Measurements from ENCODE around the gene IRAK2.

Gene IRAK2

GRCh38 chr3:10205451-10206165, 40.9 kb downstream of the IRAK2 start:
- no peaks in the 10 kb centered on the region for H3K36me3 ChIP-seq (ENCODE audit: control insufficient read depth, insufficient read depth, low read length)
- WGBS, 2 experiments (ENCODE audit: insufficient coverage in 2 of 2), result 93 to 100% methylated on average over 6 to 7 of the region's 7 CpGs
- no peak overlapping the region for H3K4me3 ChIP-seq (ENCODE audit: extremely low read depth, insufficient read depth, low read length, poor library complexity, severe bottlenecking)
- H3K4me1 ChIP-seq (ENCODE audit: control insufficient read depth, insufficient read depth, low read length, poor library complexity, severe bottlenecking), result peaks cover 16% of the 10 kb centered on the region
- no peaks in the 10 kb centered on the region for H3K9me3 ChIP-seq (ENCODE audit: control insufficient read depth, low read length)
- no peak overlapping the region for H3K27ac ChIP-seq (ENCODE audit: low read depth, low read length, severe bottlenecking)

- no peak overlapping the region for H3K27ac ChIP-seq (ENCODE audit: low read depth, low read length, severe bottlenecking)
- WGBS, 2 experiments (ENCODE audit: insufficient coverage in 2 of 2), result 78 to 98% methylated on average over 4 to 5 of the region's 5 CpGs
- H3K4me1 ChIP-seq (ENCODE audit: control insufficient read depth, insufficient read depth, low read length, poor library complexity, severe bottlenecking), result peaks cover 16% of the 10 kb centered on the region
- no peak overlapping the region for H3K4me3 ChIP-seq (ENCODE audit: extremely low read depth, insufficient read depth, low read length, poor library complexity, severe bottlenecking)
- H3K9me3 ChIP-seq (ENCODE audit: control insufficient read depth, low read length), result no peaks in the 10 kb centered on the region
- H3K36me3 ChIP-seq (ENCODE audit: control insufficient read depth, insufficient read depth, low read length), result no peaks in the 10 kb centered on the region
Observed at GRCh38 chr3:10206166-10206511, 41.4 kb downstream of the IRAK2 start.

GRCh38 chr3:10213156-10213792, 48.6 kb downstream of the IRAK2 start:
- 91 to 92% methylated on average over 9 of the region's 9 CpGs for whole genome bisulfite sequencing, 2 experiments (ENCODE audit: insufficient coverage in 2 of 2)
- Histone ChIP-seq H3K36me3 (ENCODE audit: control insufficient read depth, insufficient read depth, low read length) (no peaks in the 10 kb centered on the region), H3K9me3 (ENCODE audit: control insufficient read depth, low read length) (no peaks in the 10 kb centered on the region), H3K27ac (ENCODE audit: low read depth, low read length, severe bottlenecking) (no peak overlapping the region), H3K4me3 (ENCODE audit: extremely low read depth, insufficient read depth, low read length, poor library complexity, severe bottlenecking) (no peak overlapping the region), H3K4me1 (ENCODE audit: control insufficient read depth, insufficient read depth, low read length, poor library complexity, severe bottlenecking) (no peaks in the 10 kb centered on the region)

GRCh38 chr3:10215578-10216368, 51.1 kb downstream of the IRAK2 start:
- WGBS, 2 experiments (ENCODE audit: insufficient coverage in 2 of 2), result 88 to 90% methylated on average over 5 of the region's 6 CpGs
- H3K36me3 ChIP-seq (ENCODE audit: control insufficient read depth, insufficient read depth, low read length), result no peaks in the 10 kb centered on the region
- H3K4me1 ChIP-seq (ENCODE audit: control insufficient read depth, insufficient read depth, low read length, poor library complexity, severe bottlenecking), result no peaks in the 10 kb centered on the region
- H3K4me3 ChIP-seq (ENCODE audit: extremely low read depth, insufficient read depth, low read length, poor library complexity, severe bottlenecking), result no peak overlapping the region
- no peak overlapping the region for H3K27ac ChIP-seq (ENCODE audit: low read depth, low read length, severe bottlenecking)
- H3K9me3 ChIP-seq (ENCODE audit: control insufficient read depth, low read length), result no peaks in the 10 kb centered on the region

- WGBS, 2 experiments (ENCODE audit: insufficient coverage in 2 of 2), result no CpG with 5 or more reads among the region's 3 CpGs
- no peaks in the 10 kb centered on the region for H3K9me3 ChIP-seq (ENCODE audit: control insufficient read depth, low read length)
- no peaks in the 10 kb centered on the region for H3K4me1 ChIP-seq (ENCODE audit: control insufficient read depth, insufficient read depth, low read length, poor library complexity, severe bottlenecking)
- no peak overlapping the region for H3K4me3 ChIP-seq (ENCODE audit: extremely low read depth, insufficient read depth, low read length, poor library complexity, severe bottlenecking)
- H3K36me3 ChIP-seq (ENCODE audit: control insufficient read depth, insufficient read depth, low read length), result no peaks in the 10 kb centered on the region
- no peak overlapping the region for H3K27ac ChIP-seq (ENCODE audit: low read depth, low read length, severe bottlenecking)
Observed at GRCh38 chr3:10217359-10217758, 52.6 kb downstream of the IRAK2 start.

- Histone ChIP-seq H3K9me3 (ENCODE audit: control insufficient read depth, low read length) (no peaks in the 10 kb centered on the region), H3K36me3 (ENCODE audit: control insufficient read depth, insufficient read depth, low read length) (no peaks in the 10 kb centered on the region), H3K4me1 (ENCODE audit: control insufficient read depth, insufficient read depth, low read length, poor library complexity, severe bottlenecking) (no peaks in the 10 kb centered on the region), H3K4me3 (ENCODE audit: extremely low read depth, insufficient read depth, low read length, poor library complexity, severe bottlenecking) (no peak overlapping the region), H3K27ac (ENCODE audit: low read depth, low read length, severe bottlenecking) (no peak overlapping the region)
- WGBS, 2 experiments (ENCODE audit: insufficient coverage in 2 of 2), result 89 to 91% methylated on average over 6 to 9 of the region's 9 CpGs
Observed at GRCh38 chr3:10219737-10220136, 55.0 kb downstream of the IRAK2 start.

- 80 to 81% methylated on average over 4 to 7 of the region's 10 CpGs for WGBS, 2 experiments (ENCODE audit: insufficient coverage in 2 of 2)
Observed at GRCh38 chr3:10223676-10224639, 59.2 kb downstream of the IRAK2 start.

GRCh38 chr3:10224794-10225665, 60.3 kb downstream of the IRAK2 start:
- H3K36me3 ChIP-seq (ENCODE audit: control insufficient read depth, insufficient read depth, low read length), result no peaks in the 10 kb centered on the region
- no peak overlapping the region for H3K4me3 ChIP-seq (ENCODE audit: extremely low read depth, insufficient read depth, low read length, poor library complexity, severe bottlenecking)
- H3K4me1 ChIP-seq (ENCODE audit: control insufficient read depth, insufficient read depth, low read length, poor library complexity, severe bottlenecking), result no peaks in the 10 kb centered on the region
- no peaks in the 10 kb centered on the region for H3K9me3 ChIP-seq (ENCODE audit: control insufficient read depth, low read length)
- WGBS, 2 experiments (ENCODE audit: insufficient coverage in 2 of 2), result 75 to 81% methylated on average over 3 to 4 of the region's 4 CpGs
- H3K27ac ChIP-seq (ENCODE audit: low read depth, low read length, severe bottlenecking), result no peak overlapping the region

More at GRCh38 chr3:10223676-10224639, 59.2 kb downstream of the IRAK2 start:
- Histone ChIP-seq H3K36me3 (ENCODE audit: control insufficient read depth, insufficient read depth, low read length) (no peaks in the 10 kb centered on the region), H3K4me1 (ENCODE audit: control insufficient read depth, insufficient read depth, low read length, poor library complexity, severe bottlenecking) (no peaks in the 10 kb centered on the region), H3K27ac (ENCODE audit: low read depth, low read length, severe bottlenecking) (no peak overlapping the region), H3K9me3 (ENCODE audit: control insufficient read depth, low read length) (no peaks in the 10 kb centered on the region), H3K4me3 (ENCODE audit: extremely low read depth, insufficient read depth, low read length, poor library complexity, severe bottlenecking) (no peak overlapping the region)

GRCh38 chr3:10226293-10226692, 61.6 kb downstream of the IRAK2 start:
- 28 to 37% methylated on average over 7 to 9 of the region's 10 CpGs for WGBS, 2 experiments (ENCODE audit: insufficient coverage in 2 of 2)
- Histone ChIP-seq H3K4me1 (ENCODE audit: control insufficient read depth, insufficient read depth, low read length, poor library complexity, severe bottlenecking) (no peaks in the 10 kb centered on the region), H3K4me3 (ENCODE audit: extremely low read depth, insufficient read depth, low read length, poor library complexity, severe bottlenecking) (no peak overlapping the region)

More at GRCh38 chr3:10226293-10226692, 61.6 kb downstream of the IRAK2 start:
- Histone ChIP-seq H3K36me3 (ENCODE audit: control insufficient read depth, insufficient read depth, low read length) (no peaks in the 10 kb centered on the region), H3K27ac (ENCODE audit: low read depth, low read length, severe bottlenecking) (no peak overlapping the region), H3K9me3 (ENCODE audit: control insufficient read depth, low read length) (no peaks in the 10 kb centered on the region)

Measured in mesodermal cell (in vitro differentiated cells).